GM21526 (cell line): ENCODE data around the gene DGKB.

Experiments
- ATAC-seq: cut with Tn5 transposase; IDR thresholded peaks from one replicate; pipeline ENCODE4 v1.9.1; 2021; ENCODE audit warnings: moderate library complexity; ENCODE audit not compliant: unreplicated experiment, low FRiP score

The DGKB gene

DNA sequence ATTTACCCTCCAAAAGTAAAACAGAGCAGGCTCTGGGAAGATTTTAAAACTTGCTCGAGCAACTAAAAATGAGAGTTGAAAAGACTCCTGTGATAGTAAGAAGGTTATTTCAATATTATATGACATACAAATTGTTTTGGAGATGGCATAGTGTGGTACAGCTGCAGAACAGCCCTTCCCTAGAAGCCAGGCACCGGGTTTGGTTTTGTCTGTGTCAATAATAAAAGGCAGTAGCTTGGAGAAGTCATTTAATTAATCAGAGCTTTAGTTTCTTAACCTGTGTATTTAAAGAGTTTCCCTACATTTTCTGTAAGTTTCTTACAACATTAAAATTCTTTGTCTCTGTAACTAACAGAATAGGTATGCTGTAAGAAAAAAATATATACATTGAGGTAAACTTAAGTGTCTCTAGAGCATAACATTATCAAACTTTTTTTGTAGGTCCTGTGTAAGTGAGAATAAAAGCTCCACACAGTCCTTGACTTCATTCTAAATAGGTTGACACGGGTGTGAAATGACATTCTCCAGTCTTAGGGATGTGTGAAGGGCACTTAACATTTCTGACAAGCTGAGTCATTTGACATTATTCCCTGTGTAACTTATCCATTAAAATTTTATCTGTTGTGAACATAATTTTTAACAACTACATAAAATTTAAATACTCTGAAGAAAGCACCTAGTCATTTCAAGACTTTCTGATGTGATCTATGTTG, 488.1 kb downstream of the DGKB start:
- no peak for ATAC-seq

DNA sequence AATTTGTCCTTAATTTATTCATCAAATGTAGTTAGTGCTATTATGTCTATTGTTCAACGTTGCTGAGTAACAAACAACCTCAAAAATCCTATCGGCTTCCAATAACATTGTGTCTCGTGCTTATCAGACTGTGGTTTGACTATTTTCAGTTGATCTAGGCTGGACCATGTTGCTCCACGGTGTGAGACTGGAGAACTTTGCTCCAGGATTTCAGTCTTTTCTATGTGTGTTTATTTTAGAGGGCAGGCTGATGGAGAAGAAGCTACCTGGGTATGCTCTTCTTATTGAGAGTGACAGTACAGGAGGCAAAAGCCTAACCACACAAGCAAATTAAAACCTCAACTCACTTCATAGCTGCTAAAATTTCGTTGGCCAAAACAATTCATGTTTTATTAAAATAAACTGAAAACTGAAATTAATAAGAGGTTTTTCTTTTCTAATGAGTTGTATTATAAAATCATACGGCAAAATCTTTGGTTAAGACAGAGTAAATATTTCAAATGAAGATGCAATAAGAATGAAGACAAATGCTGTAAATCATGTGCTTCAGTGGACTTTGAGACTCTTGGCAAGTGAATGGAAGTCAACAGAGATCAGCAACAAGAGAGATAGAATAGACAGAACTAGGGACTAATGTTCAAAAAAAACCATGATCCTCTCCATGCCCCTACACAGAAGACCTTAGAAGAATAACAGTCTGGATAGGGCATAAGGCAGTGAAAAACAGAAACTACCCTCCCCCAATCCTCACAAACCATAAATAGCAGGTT, 495.1 kb downstream of the DGKB start:
- no peak for ATAC-seq

- no peak for ATAC-seq
Observed at GRCh38 chr7:14403587-14403986, 499.0 kb downstream of the DGKB start.

DNA sequence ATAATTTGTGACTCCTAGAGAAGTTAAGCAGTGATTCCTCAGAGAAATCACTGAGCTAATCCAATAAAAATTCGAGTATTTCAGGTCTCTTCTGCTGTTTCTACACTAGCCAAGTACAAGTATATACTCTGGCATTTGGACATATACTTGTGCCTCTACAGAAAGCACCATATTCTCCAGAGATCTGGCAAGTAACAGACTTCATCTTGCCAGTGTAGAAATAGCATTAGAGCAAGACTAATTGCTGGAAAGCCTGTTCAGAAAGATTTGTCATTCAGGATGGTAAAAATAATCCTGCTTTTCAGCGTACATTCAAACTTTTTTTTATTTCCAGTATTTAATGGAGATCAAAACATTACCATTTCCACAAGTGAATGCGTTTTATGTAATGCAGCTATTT, 502.3 kb downstream of the DGKB start:
- no peak for ATAC-seq

- no peak for ATAC-seq
Observed at GRCh38 chr7:14398526-14398925, 504.0 kb downstream of the DGKB start.

GRCh38 chr7:14395860-14396259, 506.7 kb downstream of the DGKB start:
- no peak for ATAC-seq

DNA sequence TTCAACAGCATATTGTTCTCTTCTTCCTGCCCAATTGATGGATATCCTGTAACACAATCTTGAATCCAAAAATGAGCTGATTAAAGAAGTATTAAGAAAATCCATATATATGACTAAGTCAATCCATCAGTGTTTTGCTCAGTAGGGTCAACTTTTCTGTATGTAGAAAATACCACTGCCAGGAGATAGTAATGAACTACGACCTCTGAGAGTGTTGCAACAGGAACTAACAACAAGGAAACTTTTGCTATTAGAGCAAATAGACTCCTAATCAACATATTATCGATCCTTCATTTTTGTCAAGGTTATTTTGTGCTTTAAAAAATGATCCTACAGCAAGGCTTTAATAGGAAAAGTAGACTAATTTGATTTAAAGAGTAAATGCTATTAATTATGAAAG, 507.8 kb downstream of the DGKB start:
- no peak for ATAC-seq

GRCh38 chr7:14389595-14389994, 513.0 kb downstream of the DGKB start:
- no peak for ATAC-seq

- ATAC-seq = no peak
Observed at GRCh38 chr7:14389181-14389591, 513.4 kb downstream of the DGKB start.

- ATAC-seq = no peak
Observed at GRCh38 chr7:14385074-14385473, 517.5 kb downstream of the DGKB start.

DNA sequence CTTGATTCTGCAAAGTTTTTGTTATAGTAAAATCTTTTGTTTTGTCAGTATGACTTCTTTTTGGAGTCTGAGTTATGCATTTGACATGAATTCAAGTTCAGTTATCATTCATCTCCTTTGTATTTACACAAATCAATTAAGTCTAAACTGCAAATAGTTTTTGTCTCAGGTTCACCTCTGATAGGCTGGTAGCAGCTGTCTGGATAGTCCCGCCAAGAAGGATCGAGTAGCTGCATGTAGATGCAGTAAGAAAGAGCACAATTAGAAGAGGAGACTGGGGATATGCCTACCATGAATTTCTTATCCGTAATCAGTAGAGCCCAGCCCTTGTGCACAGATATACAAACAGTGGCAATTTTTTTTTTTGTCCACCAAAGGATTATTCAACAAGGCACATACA, 520.6 kb downstream of the DGKB start:
- no peak for ATAC-seq

DNA sequence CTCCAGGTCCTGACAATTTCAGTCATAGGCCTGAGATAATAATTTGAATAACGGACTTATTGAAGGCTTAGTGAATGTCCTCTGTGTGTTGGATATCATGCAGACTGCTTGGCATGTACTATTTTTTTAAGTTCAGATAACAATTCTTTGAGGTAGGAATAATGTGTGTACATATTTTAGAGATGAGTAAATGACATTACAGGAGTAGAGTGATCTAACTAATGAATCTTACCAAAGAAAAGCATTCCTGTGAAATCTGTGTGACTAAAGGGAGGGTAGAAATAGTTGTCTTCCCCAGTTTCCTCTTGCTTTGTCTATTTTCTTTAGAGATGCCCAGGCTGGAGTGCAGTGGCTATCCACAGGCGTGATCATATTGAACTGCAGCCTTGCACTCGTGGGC, 521.2 kb downstream of the DGKB start:
- no peak for ATAC-seq

DNA sequence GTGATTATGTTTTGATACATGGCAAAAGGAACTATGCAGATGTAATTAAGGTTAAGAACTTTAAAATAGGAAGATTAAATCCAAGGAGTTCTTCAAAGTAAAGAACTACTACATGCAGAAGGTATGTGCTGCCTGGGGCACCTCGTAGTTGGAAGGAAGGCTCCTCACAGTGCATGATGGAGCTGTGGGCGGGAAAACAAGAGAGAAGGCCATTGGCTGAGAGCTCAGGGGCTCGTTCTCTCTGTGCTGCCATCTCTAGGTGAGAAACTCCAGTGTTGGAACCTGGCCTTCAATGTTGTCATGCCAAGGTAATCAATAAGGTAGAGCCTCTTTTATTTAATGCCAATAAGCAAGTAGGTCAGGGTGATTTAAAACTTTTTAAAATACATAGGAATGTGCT, 521.7 kb downstream of the DGKB start:
- no peak for ATAC-seq

DNA sequence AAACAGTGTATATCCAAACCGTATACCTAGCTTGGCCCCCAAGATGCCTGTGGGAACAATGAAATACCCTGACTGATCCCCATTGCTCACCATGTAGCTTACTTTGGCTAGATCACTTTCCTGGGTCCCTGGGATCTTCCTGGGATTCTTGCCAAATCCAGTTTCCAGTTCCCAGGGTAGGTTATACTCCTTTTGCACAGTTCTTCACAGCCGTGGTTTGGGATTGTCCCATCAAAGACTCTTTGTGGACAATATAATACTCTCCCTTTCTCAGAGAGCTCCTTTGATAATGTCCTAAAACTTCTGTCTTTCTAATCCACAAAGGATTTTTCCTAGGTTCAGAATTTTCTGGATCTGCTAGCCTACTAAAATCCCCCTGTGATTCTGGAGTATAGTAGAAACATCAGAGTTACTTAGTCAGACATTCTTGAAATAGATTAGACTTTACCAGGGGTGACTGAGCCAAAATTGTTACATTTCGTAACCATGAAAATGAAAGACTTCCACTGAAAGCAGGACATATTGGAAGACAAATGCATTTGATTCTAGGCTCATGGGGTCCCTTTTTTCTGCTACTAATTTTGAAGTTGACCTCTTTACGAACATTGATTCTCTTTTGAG, 524.8 kb downstream of the DGKB start:
- ATAC-seq = no peak

- no peak for ATAC-seq
Observed at GRCh38 chr7:14376711-14377110, 525.8 kb downstream of the DGKB start.

GRCh38 chr7:14375998-14376397, 526.6 kb downstream of the DGKB start:
- no peak for ATAC-seq

DNA sequence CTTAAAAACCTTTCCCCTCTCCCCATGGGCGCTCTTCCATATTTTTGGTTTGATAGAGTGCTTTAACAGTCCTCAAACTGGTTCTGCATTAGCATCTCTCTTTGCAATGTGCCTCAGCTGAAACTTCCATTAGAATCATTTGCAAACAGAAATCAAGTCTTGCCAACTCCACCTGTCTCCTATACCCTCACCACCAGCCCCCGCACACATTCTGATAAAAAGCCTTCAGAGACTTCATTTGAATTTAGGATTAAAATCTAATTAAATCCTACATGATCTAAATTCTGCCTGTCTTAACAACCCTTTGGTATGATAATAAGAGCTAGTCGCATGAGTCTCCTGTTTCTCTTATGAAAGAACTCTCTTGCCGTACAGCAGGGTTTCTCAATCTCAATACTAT, 528.2 kb downstream of the DGKB start:
- ATAC-seq = no peak

DNA sequence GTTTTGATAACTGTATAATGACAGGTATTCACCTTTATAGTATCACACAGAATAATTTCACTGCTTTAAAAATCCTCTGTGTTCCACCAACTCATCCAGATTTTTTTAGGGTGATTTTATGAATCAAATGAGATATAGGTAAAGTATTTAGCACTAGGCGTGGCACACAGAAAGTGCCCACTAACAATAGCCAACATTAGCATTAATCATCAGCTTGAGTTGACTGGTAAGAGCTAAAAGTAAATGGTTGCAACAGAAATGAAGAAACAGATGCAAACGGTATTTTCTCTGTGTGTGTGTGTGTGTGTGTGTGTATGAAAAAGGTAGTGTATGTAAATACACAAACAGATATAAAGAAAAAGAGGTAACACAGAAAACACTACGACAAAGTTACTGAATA, 534.3 kb downstream of the DGKB start:
- no peak for ATAC-seq

GRCh38 chr7:14351167-14351566, 551.4 kb downstream of the DGKB start:
- no peak for ATAC-seq

DNA sequence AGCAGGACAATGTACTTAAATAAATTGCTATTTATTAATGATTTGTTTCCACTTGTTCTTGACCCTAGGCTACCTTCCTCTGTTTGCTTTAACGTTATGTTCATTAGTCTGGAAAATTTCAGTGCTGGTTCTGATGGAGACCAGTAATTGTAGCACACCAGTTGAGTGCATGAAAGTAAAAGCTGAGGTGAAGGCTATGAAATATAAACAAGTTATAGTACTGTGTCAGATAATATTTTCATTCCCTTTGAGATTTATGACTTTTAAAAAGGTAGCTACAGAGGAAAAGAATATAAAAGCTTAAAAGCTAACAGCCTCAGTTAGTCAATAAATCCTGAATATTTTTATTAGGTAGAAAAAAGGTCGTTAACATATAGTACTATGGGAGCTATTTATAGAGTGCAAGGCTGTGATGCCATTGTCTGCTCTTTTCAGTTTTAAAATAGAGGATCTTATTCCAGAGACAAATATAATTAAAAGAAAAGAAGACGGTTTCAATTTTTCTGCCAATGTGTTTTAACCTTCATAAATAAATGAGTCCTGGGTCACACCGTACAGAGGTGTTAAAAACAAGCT, 561.3 kb downstream of the DGKB start:
- no peak for ATAC-seq

DNA sequence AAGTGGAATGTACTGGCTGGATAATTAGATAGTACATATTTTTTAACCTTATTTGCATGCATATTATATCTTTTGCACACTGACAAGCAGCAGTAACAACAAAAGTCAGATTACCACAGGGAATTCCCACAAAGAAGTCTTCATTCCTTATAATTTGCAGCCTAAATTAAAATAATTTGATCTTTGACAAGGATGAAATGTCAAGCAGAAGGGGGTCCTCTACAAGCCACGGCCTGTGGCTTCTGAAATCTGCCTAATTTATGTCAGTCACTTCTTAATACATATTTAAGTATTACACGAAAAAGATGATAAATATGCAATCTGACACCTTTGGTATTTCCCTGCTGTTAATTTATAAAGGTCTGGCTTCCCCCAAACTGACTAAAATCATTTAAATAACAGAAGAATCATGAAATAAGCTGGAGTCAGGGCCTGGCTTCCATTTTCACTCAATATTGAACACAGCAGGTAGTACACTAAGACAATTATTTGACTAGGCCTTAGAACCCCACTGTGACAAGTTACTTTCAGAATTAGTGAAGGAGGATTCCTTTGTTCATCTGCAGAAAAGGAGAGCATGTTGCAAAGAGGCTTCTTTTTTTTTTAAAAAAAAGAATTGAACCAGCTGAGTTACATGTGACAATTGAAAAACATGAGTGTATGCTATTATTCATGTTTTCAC, 562.0 kb downstream of the DGKB start:
- no peak for ATAC-seq
